Esophagus squamous epithelium (tissue), 5 donors: ENCODE results near the gene ADARB2. TPM values are rescaled to one million over a fixed set of nuclear protein-coding genes. Genes with fewer than 3 reads are reported as not detected.

Source experiments
- DNase-seq: peaks from one replicate; lab custom pipeline; 2025; lab: John Stamatoyannopoulos, UW
- H3K27ac ChIP-seq, 4 donors: fragments of 200-600 bp; sonication (generic); one replicate each; pipeline ENCODE4 v1.5.1; 2016 to 2019; ENCODE audit warnings: mild to moderate bottlenecking in 1 of 4
- H3K27me3 ChIP-seq, 4 donors: fragments of 200-600 bp; sonication (generic); 1 replicate in 3 of 4; 2 replicates in 1 of 4; pipeline versions ENCODE4 v1.5.1 to v1.6.0; 2017 to 2021; ENCODE audit warnings: antibody characterized with exemption in 1 of 4
- H3K36me3 ChIP-seq, 3 donors: fragments of 200-600 bp; sonication (generic); one replicate each; pipeline ENCODE4 v1.5.1; 2016 to 2019
- H3K4me1 ChIP-seq, 3 donors: fragments of 200-600 bp; sonication (generic); one replicate each; pipeline ENCODE4 v1.5.1; 2017 to 2019
- H3K4me3 ChIP-seq, 4 donors: fragments of 200-600 bp; sonication (generic); 1 replicate in 3 of 4; 2 replicates in 1 of 4; pipeline ENCODE4 v1.5.1; 2016 to 2019; ENCODE audit warnings: mild to moderate bottlenecking in 2 of 4, moderate library complexity in 1 of 4
- H3K9me3 ChIP-seq, 3 donors: fragments of 200-600 bp; sonication (generic); one replicate each; pipeline ENCODE4 v1.5.1; 2016 to 2019
- CTCF ChIP-seq, 6 experiments: fragments of 450-650 bp in 4 of 6; fragments of 200-600 bp in 2 of 6; sonication (generic) in 2 of 6; IDR thresholded peaks; one replicate each; pipeline ENCODE4 v1.5.1; 2016 to 2019; ENCODE audit warnings: antibody characterized with exemption in 6 of 6, mild to moderate bottlenecking in 4 of 6, moderate library complexity in 4 of 6
- POLR2A ChIP-seq, 4 donors: fragments of 450-650 bp; IDR thresholded peaks; one replicate each; pipeline ENCODE4 v1.6.1; 2017; ENCODE audit warnings: antibody characterized with exemption in 4 of 4, mild to moderate bottlenecking in 4 of 4, moderate library complexity in 3 of 4
- WGBS, 2 donors: methylation state at CpG; one replicate each; pipeline ENCODE4 v1.1.5; 2018; 5-methylcytosine and 5-hydroxymethylcytosine counted together
- intact Hi-C: fragments of 100-400 bp; cut with DNase I; formaldehyde crosslinking; loops from one replicate; pipeline ENCODE4 v1.15.0; 2022
- total RNA-seq, 4 donors: library from RNA; depleted of rRNA; stranded (reverse); fragments of >200 nt; gene quantifications; one replicate each; pipeline ENCODE4 v1.1.0, GENCODE V29; 2016
- donor health status: DM: yes; HTN: yes; CAD: no.

ADARB2 gene
- total RNA-seq, 4 donors from 2014 or later = 0.21 to 3.5 (median 1.5) TPM

GRCh38 chr10:1243486-1244234 lies 493.7 kb downstream of the ADARB2 start:
- intact Hi-C loops = no loop called here
- Histone ChIP-seq H3K4me1 (no peaks in the 10 kb centered on the region), H3K36me3 (no peaks in the 10 kb centered on the region), H3K4me3 (no peak overlapping the region), H3K9me3 (no peaks in the 10 kb centered on the region), H3K27ac (no peak overlapping the region), H3K27me3 (peaks cover 0 to 39% (median 0%) of the 10 kb centered on the region in 4 donors)
- TF ChIP-seq CTCF (IDR thresholded peaks at IDR 0.05) = no peak
- no peak for TF ChIP-seq POLR2A (IDR thresholded peaks at IDR 0.05)
- 72 to 80% methylated on average over 8 of the region's 22 CpGs for WGBS, 2 donors
- DNase-seq = no peak

- H3K9me3 ChIP-seq = no peaks in the 10 kb centered on the region
- H3K27ac ChIP-seq = no peak overlapping the region
- no peaks in the 10 kb centered on the region for H3K36me3 ChIP-seq
- DNase-seq = no peak
- H3K27me3 ChIP-seq = peaks cover 0 to 33% (median 0%) of the 10 kb centered on the region in 4 donors
- TF ChIP-seq POLR2A (IDR thresholded peaks at IDR 0.05) (no peak), CTCF (IDR thresholded peaks at IDR 0.05) (no peak)
- 86 to 88% methylated on average over 10 to 13 of the region's 18 CpGs for WGBS, 2 donors
- H3K4me3 ChIP-seq = no peak overlapping the region
- H3K4me1 ChIP-seq = no peaks in the 10 kb centered on the region
- intact Hi-C loops = no loop called here
Observed at GRCh38 chr10:1242975-1243374, 494.4 kb downstream of the ADARB2 start.

GRCh38 chr10:1241973-1242935 lies 495.1 kb downstream of the ADARB2 start:
- Histone ChIP-seq H3K36me3 (no peaks in the 10 kb centered on the region), H3K9me3 (no peaks in the 10 kb centered on the region), H3K4me1 (no peaks in the 10 kb centered on the region), H3K27me3 (peaks cover 0 to 26% (median 0%) of the 10 kb centered on the region in 4 donors), H3K27ac (no peak overlapping the region), H3K4me3 (no peak overlapping the region)
- WGBS, 2 donors = 86 to 91% methylated on average over 15 to 24 of the region's 34 CpGs
- no peak for DNase-seq
- no peak for TF ChIP-seq POLR2A (IDR thresholded peaks at IDR 0.05)
- TF ChIP-seq CTCF (IDR thresholded peaks at IDR 0.05) = no peak
- intact Hi-C loops = no loop called here

GRCh38 chr10:1241322-1241890 lies 495.9 kb downstream of the ADARB2 start:
- Histone ChIP-seq H3K4me1 (no peaks in the 10 kb centered on the region), H3K27me3 (peaks cover 0 to 26% (median 0%) of the 10 kb centered on the region in 4 donors), H3K9me3 (no peaks in the 10 kb centered on the region), H3K27ac (no peak overlapping the region), H3K4me3 (no peak overlapping the region), H3K36me3 (no peaks in the 10 kb centered on the region)
- 87 to 89% methylated on average over 12 to 15 of the region's 16 CpGs for WGBS, 2 donors
- intact Hi-C loops = no loop called here
- TF ChIP-seq CTCF (IDR thresholded peaks at IDR 0.05) (no peak), POLR2A (IDR thresholded peaks at IDR 0.05) (no peak)
- DNase-seq = no peak
